Activated CD8-positive, alpha-beta memory T cell treated with anti-CD3 and anti-CD28 coated beads, Interleukin-2, amount 50 U/mL, for 1 hour (primary cell): ENCODE measurements around the gene ZNF385B.

Experiments
- DNase-seq: peaks from one replicate; pipeline ENCODE4 v3.0.0-alpha.2; 2020; ENCODE audit errors: extremely low read depth

Gene ZNF385B

GRCh38 chr2:179745635-179746256, 115.7 kb downstream of the ZNF385B start:
- no peak for DNase-seq

DNA sequence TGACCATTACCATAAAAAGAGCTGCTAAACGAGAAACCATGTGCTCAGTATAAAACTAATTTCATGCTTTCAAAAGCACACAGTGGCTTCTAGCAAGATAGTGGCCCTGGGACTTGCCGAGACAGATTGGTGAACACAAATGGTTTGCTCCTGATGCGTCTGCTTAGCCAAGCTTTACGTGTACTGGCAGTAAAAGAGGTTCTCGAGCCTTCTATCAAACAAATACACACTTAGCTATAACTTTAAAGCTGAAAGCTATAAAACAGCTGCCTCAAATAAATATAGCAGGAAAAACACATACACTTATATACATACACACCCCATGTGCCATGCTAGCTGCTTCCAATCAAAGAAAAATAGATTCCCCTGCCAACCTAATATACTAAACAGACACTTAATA, 117.0 kb downstream of the ZNF385B start:
- no peak for DNase-seq

GRCh38 chr2:179741317-179741716, 120.1 kb downstream of the ZNF385B start:
- no peak for DNase-seq

- no peak for DNase-seq
Measured at GRCh38 chr2:179729966-179730365, 131.4 kb downstream of the ZNF385B start.

- no peak for DNase-seq
Measured at GRCh38 chr2:179726461-179727180, 134.8 kb downstream of the ZNF385B start.

DNA sequence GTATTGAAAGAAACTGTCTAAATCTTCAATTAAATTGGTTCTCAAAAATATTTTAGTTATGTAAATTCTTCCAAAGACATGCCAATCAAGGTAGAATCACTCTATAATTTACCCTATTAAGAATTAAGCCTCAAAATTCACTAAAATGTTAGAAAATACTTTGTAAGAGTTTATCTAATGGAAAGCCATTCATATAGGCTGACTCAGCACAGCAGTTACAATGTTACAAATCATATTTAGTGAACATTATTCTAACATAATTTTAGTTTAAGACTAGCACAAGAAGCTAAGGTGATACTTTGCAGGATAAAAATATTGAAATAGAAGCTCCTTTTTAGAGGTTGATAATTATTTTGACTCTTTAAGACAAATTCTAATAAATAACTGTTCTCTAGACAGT, 137.0 kb downstream of the ZNF385B start:
- no peak for DNase-seq

DNA sequence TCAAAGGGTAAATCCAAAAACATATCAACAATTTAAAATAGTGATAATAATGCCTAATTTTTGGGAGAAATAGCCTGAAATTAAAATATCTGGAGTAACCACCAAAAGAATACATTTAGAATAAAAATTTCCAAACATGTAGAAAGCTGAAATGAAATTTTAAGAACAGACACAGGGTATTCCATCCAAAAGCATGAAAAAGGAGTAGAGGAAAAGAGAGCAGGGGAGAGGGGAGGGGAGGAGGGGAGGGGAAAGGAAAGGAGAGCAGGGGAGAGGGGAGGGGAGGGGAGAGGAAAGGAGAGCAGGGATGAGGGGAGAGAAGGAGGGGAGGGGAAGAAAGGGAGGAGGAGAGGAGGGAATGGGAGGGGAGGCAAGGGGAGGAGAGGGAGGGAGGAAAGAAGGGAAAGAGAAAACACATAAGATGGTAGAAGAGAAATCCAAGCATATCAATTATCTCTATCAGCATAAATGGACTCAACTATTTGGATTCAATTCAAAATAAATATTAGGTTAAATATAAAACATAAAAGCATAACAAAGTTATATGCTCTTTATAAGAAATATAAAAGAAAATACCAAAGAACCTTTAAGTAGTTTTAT, 141.1 kb downstream of the ZNF385B start:
- DNase-seq: no peak

GRCh38 chr2:179715871-179716270, 145.5 kb downstream of the ZNF385B start:
- no peak for DNase-seq

- no peak for DNase-seq
Measured at GRCh38 chr2:179715196-179715595, 146.2 kb downstream of the ZNF385B start.

- DNase-seq: no peak
Measured at GRCh38 chr2:179712825-179713224, 148.6 kb downstream of the ZNF385B start.

DNA sequence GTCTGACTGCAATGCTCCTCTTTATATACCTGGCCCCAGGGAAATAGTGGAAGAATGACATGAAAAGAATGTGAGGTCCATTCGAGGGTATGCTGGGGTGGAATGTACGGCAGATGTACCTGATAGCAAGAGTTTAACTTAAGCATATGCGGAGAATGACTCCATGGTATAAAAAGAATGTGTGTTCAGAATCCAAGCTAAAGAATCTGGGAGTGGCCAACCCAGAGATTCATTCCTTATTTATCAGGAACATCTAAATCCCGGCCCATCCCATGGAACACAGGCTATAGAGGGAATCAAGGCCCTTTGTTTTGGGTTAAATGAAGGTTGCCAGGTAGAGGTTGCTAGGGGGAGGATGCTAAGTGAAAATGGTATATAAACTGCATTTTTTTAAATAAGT, 150.0 kb downstream of the ZNF385B start:
- no peak for DNase-seq

DNA sequence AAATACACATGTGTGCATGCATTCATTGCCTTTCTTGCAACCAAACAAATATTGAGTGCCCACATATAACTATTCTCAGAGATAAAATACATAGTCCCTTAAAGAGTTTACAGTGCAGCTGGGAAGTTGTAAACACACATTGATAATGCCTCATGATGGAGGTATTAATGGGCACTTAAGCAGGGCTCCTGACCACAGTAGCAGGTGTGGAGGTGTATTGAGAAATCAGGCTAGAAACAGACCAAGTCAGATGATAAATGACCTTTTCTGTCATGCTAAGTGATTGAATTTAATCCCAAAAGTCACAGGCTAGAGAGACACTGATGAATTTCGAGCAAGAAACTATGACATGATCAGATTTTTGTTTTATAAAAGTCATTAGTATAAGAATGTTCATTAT, 157.7 kb downstream of the ZNF385B start:
- DNase-seq: no peak

DNA sequence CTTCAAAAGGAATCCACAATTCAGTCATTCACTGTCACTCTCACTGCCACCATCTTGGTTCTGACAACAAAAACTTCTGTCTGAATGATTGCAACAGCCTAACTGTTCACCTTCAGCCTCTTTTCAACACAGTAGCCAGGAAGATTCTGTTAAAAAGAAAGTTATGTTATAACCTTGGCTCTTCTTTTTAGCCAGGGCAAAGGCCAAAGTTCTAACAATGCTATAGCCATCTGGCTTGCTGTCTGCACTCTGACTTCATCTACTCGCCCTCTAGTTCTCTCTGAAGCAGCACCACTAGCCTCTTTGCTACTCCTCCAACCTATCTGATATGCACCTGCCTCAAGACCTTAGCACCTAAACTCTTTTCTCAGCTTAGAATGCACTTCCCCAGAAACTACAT, 158.5 kb downstream of the ZNF385B start:
- no peak for DNase-seq

DNA sequence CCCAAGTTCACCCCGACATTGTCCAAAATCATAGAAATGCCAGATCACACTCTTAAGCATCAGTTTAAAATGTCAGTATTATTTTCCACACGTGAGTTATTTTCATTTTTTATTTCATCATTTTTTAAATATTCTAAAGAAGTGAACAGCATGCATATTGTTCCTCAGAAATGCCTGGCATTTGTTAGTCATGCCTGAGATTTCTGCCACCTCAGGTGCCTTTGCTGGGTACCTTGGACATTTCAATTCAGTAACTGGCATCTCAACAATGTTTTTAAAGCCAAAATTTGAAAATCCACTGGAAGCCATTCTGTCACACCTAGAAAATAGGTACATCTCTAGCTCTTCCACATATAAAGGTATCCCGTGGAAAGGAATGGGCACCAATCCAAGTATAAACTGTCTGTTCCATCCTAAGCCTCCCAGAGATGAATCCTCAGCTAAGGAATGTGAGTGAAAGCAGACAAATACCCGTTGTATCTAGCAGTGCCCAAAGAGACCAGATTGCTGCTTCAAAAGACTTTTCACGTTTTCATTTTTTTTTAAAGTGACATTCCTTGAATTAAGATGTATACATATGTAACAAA, 159.8 kb downstream of the ZNF385B start:
- DNase-seq: no peak

DNA sequence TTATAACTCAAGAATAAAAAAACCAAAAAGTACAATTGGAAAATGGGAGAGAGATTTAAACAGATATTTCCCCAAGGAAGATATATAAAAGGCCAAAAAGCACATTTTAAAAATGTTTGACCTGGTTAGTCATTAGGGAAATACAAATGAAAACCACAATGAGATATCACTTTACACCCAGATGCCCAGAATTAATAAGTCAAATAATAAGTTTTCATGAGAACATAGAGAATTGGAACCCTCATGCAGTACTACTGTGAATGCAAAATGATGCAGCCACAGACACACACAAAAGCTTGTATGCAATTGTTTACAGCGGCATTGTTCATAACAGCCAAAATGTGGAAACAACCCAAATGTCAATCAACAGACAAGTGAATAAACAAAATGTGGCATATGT, 165.9 kb downstream of the ZNF385B start:
- DNase-seq: no peak

GRCh38 chr2:179694963-179695362, 166.4 kb downstream of the ZNF385B start:
- no peak for DNase-seq

GRCh38 chr2:179692610-179693009, 168.8 kb downstream of the ZNF385B start:
- no peak for DNase-seq

GRCh38 chr2:179692043-179692442, 169.4 kb downstream of the ZNF385B start:
- DNase-seq: no peak

DNA sequence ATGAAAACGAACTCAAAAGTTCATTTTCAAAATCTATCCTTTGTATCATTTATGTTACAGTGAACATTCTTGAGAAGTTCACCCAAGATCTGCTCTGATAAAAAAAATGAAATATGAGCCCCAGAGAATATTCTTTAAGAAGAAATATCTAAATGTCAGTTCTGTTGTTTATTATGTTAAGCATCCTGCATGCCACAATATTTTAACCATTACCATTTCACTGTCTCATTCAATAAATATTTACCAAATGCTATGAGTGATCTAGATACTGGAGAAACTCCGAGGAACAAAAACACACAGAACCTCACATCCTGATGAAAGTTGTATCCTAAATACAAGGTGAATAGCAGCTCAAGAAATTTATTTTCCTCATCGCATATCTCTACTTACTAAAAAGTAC, 170.2 kb downstream of the ZNF385B start:
- no peak for DNase-seq

GRCh38 chr2:179686718-179687342, 174.6 kb downstream of the ZNF385B start:
- DNase-seq: no peak

DNA sequence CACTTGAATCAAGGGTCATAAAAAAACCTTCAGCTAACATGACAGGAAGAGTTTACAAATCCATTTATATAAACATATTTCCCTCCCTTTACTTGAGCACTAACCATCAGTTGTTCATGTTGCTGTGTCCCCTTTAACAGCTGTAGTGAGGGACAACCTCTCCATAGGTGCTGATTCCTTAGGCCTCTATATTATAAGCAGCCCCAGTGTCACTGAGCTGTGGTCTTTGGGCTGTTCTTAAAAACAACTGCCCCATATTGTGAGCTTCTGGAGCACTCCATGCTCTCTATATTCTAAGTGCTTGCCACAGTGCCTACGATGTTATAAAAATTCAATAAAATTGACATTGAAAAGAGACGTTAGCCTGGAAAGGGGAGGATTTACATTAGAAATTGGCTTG, 175.3 kb downstream of the ZNF385B start:
- no peak for DNase-seq

DNA sequence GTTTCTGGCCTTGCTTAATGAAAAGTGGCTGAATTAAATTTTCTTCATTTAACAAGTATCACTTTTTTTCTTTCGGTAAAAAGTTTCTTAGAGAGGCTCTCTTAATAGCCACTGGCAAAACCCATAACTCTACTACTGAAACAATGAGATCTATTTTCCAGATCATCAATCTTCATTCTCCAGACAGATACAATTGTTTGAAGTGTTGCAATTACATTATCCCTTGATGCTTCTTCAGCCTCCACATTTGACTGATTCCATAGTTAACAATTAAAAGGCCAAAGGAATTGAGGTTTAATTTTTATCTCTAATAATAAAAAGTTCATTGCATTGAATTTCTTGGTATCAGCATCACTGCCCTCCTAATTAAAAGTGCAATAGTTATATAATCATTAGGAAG, 176.3 kb downstream of the ZNF385B start:
- no peak for DNase-seq

GRCh38 chr2:179682756-179683155, 178.7 kb downstream of the ZNF385B start:
- no peak for DNase-seq
